Measurements from ENCODE around the gene SIDT1.

GRCh38 chr3:113643583-113643982, 111.2 kb downstream of the SIDT1 start:
- TF ChIP-seq POLR2A (IDR thresholded peaks at IDR 0.05) = no peak
- no peak for TF ChIP-seq CTCF (IDR thresholded peaks at IDR 0.05)

Data from right lobe of liver (tissue), 4 donors.